Lower leg skin (tissue), 3 donors: ENCODE measurements around the gene WDR27.

Source experiments
- CTCF ChIP-seq, 3 donors: fragments of 450-650 bp; IDR thresholded peaks; one replicate each; pipeline ENCODE4 v1.5.1; 2016; ENCODE audit warnings: antibody characterized with exemption in 3 of 3, mild to moderate bottlenecking in 3 of 3, moderate library complexity in 2 of 3
- POLR2A ChIP-seq, 2 donors: fragments of 450-650 bp; IDR thresholded peaks; one replicate each; pipeline ENCODE4 v1.6.1; 2016 to 2017; ENCODE audit warnings: antibody characterized with exemption in 2 of 2, mild to moderate bottlenecking in 1 of 2, moderate library complexity in 1 of 2

DNA sequence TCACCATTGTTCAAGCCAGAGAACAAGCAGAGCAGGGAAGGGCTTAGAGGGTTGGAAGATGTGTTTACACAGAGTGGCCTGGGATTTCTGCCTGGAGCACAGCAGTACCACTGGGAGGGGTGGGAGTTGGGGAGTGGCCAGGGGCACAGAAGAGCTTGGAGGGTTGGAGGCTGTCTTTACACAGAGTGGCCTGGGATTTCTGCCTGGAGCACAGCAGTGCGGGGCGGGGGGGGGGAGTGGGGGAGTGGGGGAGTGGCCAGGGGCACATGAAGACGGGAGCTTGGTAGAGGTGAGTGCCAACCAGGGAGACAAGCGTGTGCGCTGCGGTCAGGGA lies 50.9 kb downstream of the WDR27 start:
- TF ChIP-seq CTCF (IDR thresholded peaks at IDR 0.05) (no peak), POLR2A (IDR thresholded peaks at IDR 0.05) (no peak)
